DOHH2 (cell line): ENCODE results near the gene L3MBTL1.

Experiments
- H3F3A ChIP-seq: fragments of 200-600 bp; sonication (generic), shearing (Covaris generic); 2 replicates; pipeline ENCODE4 v1.6.0; 2016; ENCODE audit warnings: antibody characterized with exemption, mild to moderate bottlenecking; ENCODE audit not compliant: control insufficient read depth, insufficient read depth
- H3K27ac ChIP-seq: fragments of 200-600 bp; sonication (generic); 2 replicates; pipeline ENCODE4 v1.5.1; 2014; ENCODE audit warnings: low read depth, mild to moderate bottlenecking, low read length, moderate library complexity
- H3K27me3 ChIP-seq: fragments of 200-600 bp; sonication (generic); 2 replicates; pipeline ENCODE4 v1.6.1; 2014; ENCODE audit warnings: mild to moderate bottlenecking, low read length, mixed read lengths; ENCODE audit not compliant: control insufficient read depth
- H3K36me3 ChIP-seq: fragments of 200-600 bp; sonication (generic); 2 replicates; pipeline ENCODE4 v1.6.1; 2014; ENCODE audit warnings: mild to moderate bottlenecking, low read length, moderate library complexity, mixed read lengths; ENCODE audit not compliant: control insufficient read depth
- H3K4me1 ChIP-seq: fragments of 200-600 bp; sonication (generic); 2 replicates; pipeline ENCODE4 v1.6.1; 2014; ENCODE audit warnings: mild to moderate bottlenecking, low read length, mixed read lengths; ENCODE audit not compliant: control insufficient read depth
- H3K4me2 ChIP-seq: fragments of 200-600 bp; sonication (generic); 2 replicates; pipeline ENCODE4 v1.6.0; 2014; ENCODE audit warnings: mild to moderate bottlenecking, low read length, moderate library complexity
- H3K4me3 ChIP-seq: fragments of 200-600 bp; sonication (generic); 2 replicates; pipeline ENCODE4 v1.5.1; 2014; ENCODE audit warnings: mild to moderate bottlenecking, low read length, mixed read lengths
- H3K79me2 ChIP-seq: fragments of 200-600 bp; sonication (generic); 2 replicates; pipeline ENCODE4 v1.6.1; 2014; ENCODE audit warnings: mild to moderate bottlenecking, low read length, mixed read lengths; ENCODE audit not compliant: control insufficient read depth
- H3K9me2 ChIP-seq: fragments of 200-600 bp; sonication (generic); replicated peaks from 2 replicates; pipeline ENCODE4 v1.6.1; 2014; ENCODE audit warnings: mild to moderate bottlenecking, low read length, mixed read lengths; ENCODE audit not compliant: control insufficient read depth
- H3K9me3 ChIP-seq: fragments of 200-600 bp; sonication (generic); 2 replicates; pipeline ENCODE4 v1.6.1; 2014; ENCODE audit warnings: antibody characterized with exemption, low read length, mixed read lengths; ENCODE audit not compliant: control insufficient read depth, insufficient read depth
- H4K20me1 ChIP-seq: fragments of 200-600 bp; sonication (generic); 2 replicates; pipeline ENCODE4 v1.6.0; 2014; ENCODE audit warnings: low read depth, mild to moderate bottlenecking, antibody characterized with exemption, low read length, moderate library complexity; ENCODE audit not compliant: control insufficient read depth, insufficient read depth
- EZH2phosphoT487 ChIP-seq: fragments of 200-600 bp; sonication (generic); IDR thresholded peaks from 2 replicates; pipeline ENCODE4 v1.6.1; 2017; ENCODE audit warnings: borderline replicate concordance, mild to moderate bottlenecking, antibody characterized with exemption, low read length, moderate library complexity, mixed read lengths
- TF ChIP-seq, protein P1 (sequence below): fragments of 200-600 bp; sonication (generic); IDR thresholded peaks from one replicate; pipeline ENCODE4 v1.5.1; 2014; ENCODE audit warnings: antibody characterized with exemption, mild to moderate bottlenecking, low read depth, low read length; ENCODE audit not compliant: poor library complexity, severe bottlenecking

L3MBTL1 gene

DNA sequence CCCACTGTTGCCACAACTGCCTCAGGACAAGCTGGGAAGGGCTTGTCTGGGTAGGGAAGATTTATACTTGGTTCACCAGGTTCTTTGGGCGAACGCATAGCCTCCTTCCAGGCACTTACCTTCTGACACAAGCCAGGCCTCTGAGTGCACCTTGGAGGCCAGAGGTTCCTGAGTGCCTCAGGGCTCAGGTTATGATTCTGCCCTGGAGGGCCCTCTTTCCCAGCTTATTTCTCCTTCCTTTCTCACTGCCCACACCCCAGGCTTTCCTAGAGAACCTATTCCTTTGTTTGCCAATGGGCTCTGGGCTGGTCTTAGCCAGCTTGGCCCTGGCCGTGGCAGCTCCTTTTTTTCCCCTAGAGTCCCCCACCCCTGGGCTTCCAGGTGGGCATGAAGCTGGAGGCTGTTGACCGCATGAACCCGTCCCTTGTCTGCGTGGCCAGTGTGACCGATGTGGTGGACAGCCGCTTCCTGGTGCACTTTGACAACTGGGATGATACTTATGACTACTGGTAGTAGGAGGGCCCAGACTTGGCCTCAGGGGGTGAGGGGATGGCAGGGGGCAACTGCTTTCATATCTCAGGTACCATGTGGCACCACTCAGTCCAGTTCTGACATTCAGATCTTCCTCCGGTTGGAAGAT lies 25.0 kb downstream of the L3MBTL1 start:
- H3K4me2 ChIP-seq, result no peak overlapping the region
- H3K36me3 ChIP-seq, result no peaks in the 10 kb centered on the region
- no peaks in the 10 kb centered on the region for H3K79me2 ChIP-seq
- H3K9me2 ChIP-seq, result no peaks in the 10 kb centered on the region
- TF ChIP-seq, protein P1, sequence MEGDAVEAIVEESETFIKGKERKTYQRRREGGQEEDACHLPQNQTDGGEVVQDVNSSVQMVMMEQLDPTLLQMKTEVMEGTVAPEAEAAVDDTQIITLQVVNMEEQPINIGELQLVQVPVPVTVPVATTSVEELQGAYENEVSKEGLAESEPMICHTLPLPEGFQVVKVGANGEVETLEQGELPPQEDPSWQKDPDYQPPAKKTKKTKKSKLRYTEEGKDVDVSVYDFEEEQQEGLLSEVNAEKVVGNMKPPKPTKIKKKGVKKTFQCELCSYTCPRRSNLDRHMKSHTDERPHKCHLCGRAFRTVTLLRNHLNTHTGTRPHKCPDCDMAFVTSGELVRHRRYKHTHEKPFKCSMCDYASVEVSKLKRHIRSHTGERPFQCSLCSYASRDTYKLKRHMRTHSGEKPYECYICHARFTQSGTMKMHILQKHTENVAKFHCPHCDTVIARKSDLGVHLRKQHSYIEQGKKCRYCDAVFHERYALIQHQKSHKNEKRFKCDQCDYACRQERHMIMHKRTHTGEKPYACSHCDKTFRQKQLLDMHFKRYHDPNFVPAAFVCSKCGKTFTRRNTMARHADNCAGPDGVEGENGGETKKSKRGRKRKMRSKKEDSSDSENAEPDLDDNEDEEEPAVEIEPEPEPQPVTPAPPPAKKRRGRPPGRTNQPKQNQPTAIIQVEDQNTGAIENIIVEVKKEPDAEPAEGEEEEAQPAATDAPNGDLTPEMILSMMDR, result no peak
- no peak for TF ChIP-seq EZH2phosphoT487
- H3F3A ChIP-seq, result no peaks in the 10 kb centered on the region
- no peaks in the 10 kb centered on the region for H3K4me1 ChIP-seq
- H3K27me3 ChIP-seq, result no peaks in the 10 kb centered on the region
- H3K4me3 ChIP-seq, result no peak overlapping the region
- H3K9me3 ChIP-seq, result no peaks in the 10 kb centered on the region
- no peaks in the 10 kb centered on the region for H4K20me1 ChIP-seq
- H3K27ac ChIP-seq, result no peak overlapping the region

DNA sequence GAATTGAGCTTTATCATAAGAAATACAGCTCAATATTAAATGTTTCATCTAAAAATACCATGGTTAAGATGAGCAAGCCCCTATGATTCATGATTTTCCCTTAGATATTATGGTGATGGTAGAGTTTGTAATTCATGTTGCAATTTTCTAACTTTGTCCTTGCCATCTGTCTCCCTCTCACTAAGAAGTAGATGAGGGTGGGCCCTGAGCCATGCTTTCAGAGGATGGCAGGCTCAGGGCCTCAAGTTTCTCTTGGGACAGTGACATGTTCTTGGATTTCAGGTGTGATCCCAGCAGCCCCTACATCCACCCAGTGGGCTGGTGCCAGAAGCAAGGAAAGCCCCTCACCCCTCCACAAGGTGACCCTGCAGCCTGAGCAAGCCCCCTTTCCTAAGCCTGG lies 25.6 kb downstream of the L3MBTL1 start:
- no peak overlapping the region for H3K4me2 ChIP-seq
- H3K4me1 ChIP-seq, result no peaks in the 10 kb centered on the region
- no peaks in the 10 kb centered on the region for H3K9me3 ChIP-seq
- no peaks in the 10 kb centered on the region for H3K27me3 ChIP-seq
- no peaks in the 10 kb centered on the region for H3K79me2 ChIP-seq
- no peaks in the 10 kb centered on the region for H3K36me3 ChIP-seq
- TF ChIP-seq, protein P1, result no peak
- TF ChIP-seq EZH2phosphoT487, result no peak
- H3K9me2 ChIP-seq, result no peaks in the 10 kb centered on the region
- H3K27ac ChIP-seq, result no peak overlapping the region
- no peaks in the 10 kb centered on the region for H4K20me1 ChIP-seq
- no peaks in the 10 kb centered on the region for H3F3A ChIP-seq
- no peak overlapping the region for H3K4me3 ChIP-seq

DNA sequence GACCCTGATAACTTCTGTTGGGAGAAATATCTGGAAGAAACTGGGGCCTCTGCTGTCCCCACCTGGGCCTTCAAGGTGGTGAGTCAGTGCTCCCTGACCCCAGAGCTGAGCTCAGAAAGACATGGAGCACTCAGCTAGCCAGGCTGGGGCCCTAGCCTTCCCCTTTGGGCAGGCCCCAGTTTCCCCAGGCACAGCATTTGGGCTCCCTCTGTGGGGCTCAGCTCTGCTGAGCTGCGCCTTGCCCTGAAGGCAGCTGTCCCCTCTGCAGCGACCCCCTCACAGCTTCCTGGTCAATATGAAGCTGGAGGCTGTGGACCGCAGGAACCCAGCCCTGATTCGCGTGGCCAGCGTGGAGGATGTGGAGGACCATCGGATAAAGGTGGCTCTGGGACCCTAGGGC lies 26.5 kb downstream of the L3MBTL1 start:
- no peaks in the 10 kb centered on the region for H4K20me1 ChIP-seq

More for the DNA sequence above, 26.5 kb downstream of the L3MBTL1 start:
- no peak overlapping the region for H3K27ac ChIP-seq
- no peaks in the 10 kb centered on the region for H3F3A ChIP-seq
- H3K9me2 ChIP-seq, result no peaks in the 10 kb centered on the region
- H3K4me2 ChIP-seq, result no peak overlapping the region
- H3K4me3 ChIP-seq, result no peak overlapping the region
- no peaks in the 10 kb centered on the region for H3K9me3 ChIP-seq
- no peaks in the 10 kb centered on the region for H3K36me3 ChIP-seq
- H3K4me1 ChIP-seq, result no peaks in the 10 kb centered on the region
- no peaks in the 10 kb centered on the region for H3K27me3 ChIP-seq
- no peak for TF ChIP-seq EZH2phosphoT487
- TF ChIP-seq, protein P1, result no peak
- no peaks in the 10 kb centered on the region for H3K79me2 ChIP-seq
